GM18526 (cell line): Measurements from ENCODE around the gene CALU.

ENCODE experiments used
- POLR2A ChIP-seq: IDR thresholded peaks from 3 replicates; pipeline ENCODE4 v1.6.1; 2011; ENCODE audit not compliant: insufficient read length; ENCODE audit errors: extremely low read depth

CALU gene

GRCh38 chr7:128804484-128804883 is 65.3 kb downstream of the CALU start:
- TF ChIP-seq POLR2A: no peak

GRCh38 chr7:128805225-128805624 is 66.1 kb downstream of the CALU start:
- TF ChIP-seq POLR2A: no peak

- TF ChIP-seq POLR2A: no peak
These were observed 68.0 kb downstream of the CALU start for GRCh38 chr7:128807191-128807590.

GRCh38 chr7:128809363-128809762 is 70.2 kb downstream of the CALU start:
- no peak for TF ChIP-seq POLR2A

GRCh38 chr7:128810473-128810872 is 71.3 kb downstream of the CALU start:
- no peak for TF ChIP-seq POLR2A

- no peak for TF ChIP-seq POLR2A
These were observed 71.8 kb downstream of the CALU start for GRCh38 chr7:128810997-128811396.

- TF ChIP-seq POLR2A: no peak
These were observed 72.7 kb downstream of the CALU start for GRCh38 chr7:128811631-128812430.

- no peak for TF ChIP-seq POLR2A
These were observed 73.5 kb downstream of the CALU start for GRCh38 chr7:128812514-128813168.

- no peak for TF ChIP-seq POLR2A
These were observed 75.3 kb downstream of the CALU start for GRCh38 chr7:128814499-128814898.

GRCh38 chr7:128815289-128815942 is 76.3 kb downstream of the CALU start:
- TF ChIP-seq POLR2A: no peak

GRCh38 chr7:128818694-128819093 is 79.5 kb downstream of the CALU start:
- no peak for TF ChIP-seq POLR2A
